ENCODE measurements around the gene ZNF263. TPM values are rescaled to one million over a fixed set of nuclear protein-coding genes. Genes with fewer than 3 reads are reported as not detected.

ZNF263 gene
- total and polyA plus RNA-seq, 2 of the 13 experiments (the other 11 are each of a cell fraction or from before 2014, with no cell fraction given), result 10.2 to 41.2 TPM

DNA sequence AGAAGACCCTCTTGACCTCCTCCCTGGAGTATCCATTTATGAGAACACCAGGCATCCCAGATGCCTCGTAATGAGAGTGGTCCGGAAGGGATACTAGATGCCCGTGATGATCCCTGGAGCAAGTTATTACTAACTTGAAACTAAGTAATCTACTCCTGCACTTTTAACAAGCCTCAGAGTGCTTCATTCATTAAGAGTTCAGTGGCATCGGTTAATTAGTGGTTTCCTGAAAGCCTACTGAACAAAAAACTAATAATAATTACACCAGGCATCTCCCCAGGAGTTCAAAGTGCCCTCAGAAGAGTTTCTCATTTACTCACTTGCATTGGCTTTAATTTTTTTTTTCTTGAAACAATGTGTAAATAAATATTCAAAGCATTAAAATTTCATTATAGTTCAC lies 44.2 kb downstream of the ZNF263 start (continued):
- TF ChIP-seq, protein P1, sequence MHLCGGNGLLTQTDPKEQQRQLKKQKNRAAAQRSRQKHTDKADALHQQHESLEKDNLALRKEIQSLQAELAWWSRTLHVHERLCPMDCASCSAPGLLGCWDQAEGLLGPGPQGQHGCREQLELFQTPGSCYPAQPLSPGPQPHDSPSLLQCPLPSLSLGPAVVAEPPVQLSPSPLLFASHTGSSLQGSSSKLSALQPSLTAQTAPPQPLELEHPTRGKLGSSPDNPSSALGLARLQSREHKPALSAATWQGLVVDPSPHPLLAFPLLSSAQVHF (CRISPR knock-in tag; IDR thresholded peaks at IDR 0.05), result no peak
- TF ChIP-seq ZNF274 (CRISPR knock-in tag; IDR thresholded peaks at IDR 0.05) (no peak), ZNF549 (CRISPR knock-in tag; IDR thresholded peaks at IDR 0.05) (no peak)

DNA sequence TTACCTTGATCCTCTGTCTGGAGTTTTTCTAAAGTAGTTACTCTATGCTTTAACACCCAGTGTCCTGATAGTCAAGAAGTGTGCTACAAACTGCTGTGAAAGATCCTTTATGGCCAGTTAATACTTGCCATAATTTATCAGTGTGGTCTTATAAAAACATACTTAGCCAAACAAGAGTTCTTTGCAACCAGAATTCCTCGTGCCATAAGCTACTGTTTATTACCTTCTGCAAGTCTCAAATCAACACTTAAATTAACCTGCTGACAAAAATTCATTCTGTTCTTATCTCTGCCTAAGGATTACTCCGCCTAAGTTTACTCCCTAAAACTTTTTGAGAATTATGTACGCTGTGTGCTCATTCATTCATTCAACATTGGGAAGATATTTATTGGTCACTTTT lies 44.8 kb downstream of the ZNF263 start:
- H3K4me1 ChIP-seq (ENCODE audit: insufficient read depth, low read length), result peaks cover 19% of the 10 kb centered on the region
- TF ChIP-seq, protein P2, sequence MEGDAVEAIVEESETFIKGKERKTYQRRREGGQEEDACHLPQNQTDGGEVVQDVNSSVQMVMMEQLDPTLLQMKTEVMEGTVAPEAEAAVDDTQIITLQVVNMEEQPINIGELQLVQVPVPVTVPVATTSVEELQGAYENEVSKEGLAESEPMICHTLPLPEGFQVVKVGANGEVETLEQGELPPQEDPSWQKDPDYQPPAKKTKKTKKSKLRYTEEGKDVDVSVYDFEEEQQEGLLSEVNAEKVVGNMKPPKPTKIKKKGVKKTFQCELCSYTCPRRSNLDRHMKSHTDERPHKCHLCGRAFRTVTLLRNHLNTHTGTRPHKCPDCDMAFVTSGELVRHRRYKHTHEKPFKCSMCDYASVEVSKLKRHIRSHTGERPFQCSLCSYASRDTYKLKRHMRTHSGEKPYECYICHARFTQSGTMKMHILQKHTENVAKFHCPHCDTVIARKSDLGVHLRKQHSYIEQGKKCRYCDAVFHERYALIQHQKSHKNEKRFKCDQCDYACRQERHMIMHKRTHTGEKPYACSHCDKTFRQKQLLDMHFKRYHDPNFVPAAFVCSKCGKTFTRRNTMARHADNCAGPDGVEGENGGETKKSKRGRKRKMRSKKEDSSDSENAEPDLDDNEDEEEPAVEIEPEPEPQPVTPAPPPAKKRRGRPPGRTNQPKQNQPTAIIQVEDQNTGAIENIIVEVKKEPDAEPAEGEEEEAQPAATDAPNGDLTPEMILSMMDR (CRISPR knock-in tag; IDR thresholded peaks at IDR 0.05), result no peak
- TF ChIP-seq MBD4 (IDR thresholded peaks at IDR 0.05; ENCODE audit: borderline replicate concordance, low read length), result no peak
- TF ChIP-seq ZNF3 (CRISPR knock-in tag; IDR thresholded peaks at IDR 0.05), result no peak
- TF ChIP-seq HOXA9 (CRISPR knock-in tag; IDR thresholded peaks at IDR 0.05; ENCODE audit: borderline replicate concordance), result no peak
- TF ChIP-seq WIZ (CRISPR knock-in tag; IDR thresholded peaks at IDR 0.05), result no peak
- TF ChIP-seq, protein P3, sequence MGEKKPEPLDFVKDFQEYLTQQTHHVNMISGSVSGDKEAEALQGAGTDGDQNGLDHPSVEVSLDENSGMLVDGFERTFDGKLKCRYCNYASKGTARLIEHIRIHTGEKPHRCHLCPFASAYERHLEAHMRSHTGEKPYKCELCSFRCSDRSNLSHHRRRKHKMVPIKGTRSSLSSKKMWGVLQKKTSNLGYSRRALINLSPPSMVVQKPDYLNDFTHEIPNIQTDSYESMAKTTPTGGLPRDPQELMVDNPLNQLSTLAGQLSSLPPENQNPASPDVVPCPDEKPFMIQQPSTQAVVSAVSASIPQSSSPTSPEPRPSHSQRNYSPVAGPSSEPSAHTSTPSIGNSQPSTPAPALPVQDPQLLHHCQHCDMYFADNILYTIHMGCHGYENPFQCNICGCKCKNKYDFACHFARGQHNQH (CRISPR knock-in tag; IDR thresholded peaks at IDR 0.05), result no peak
- TF ChIP-seq, protein P4, sequence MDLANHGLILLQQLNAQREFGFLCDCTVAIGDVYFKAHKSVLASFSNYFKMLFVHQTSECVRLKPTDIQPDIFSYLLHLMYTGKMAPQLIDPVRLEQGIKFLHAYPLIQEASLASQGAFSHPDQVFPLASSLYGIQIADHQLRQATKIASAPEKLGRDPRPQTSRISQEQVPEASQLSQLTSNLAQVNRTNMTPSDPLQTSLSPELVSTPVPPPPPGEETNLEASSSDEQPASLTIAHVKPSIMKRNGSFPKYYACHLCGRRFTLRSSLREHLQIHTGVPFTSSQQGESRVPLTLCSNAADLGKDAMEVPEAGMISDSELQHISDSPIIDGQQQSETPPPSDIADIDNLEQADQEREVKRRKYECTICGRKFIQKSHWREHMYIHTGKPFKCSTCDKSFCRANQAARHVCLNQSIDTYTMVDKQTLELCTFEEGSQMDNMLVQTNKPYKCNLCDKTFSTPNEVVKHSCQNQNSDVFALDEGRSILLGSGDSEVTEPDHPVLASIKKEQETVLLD (CRISPR knock-in tag; IDR thresholded peaks at IDR 0.05; ENCODE audit: low read depth), result no peak
- TF ChIP-seq ISL2 (CRISPR knock-in tag; IDR thresholded peaks at IDR 0.05), result no peak
- no peak for TF ChIP-seq ZNF24 (IDR thresholded peaks at IDR 0.05)
- TF ChIP-seq AHR (CRISPR knock-in tag; IDR thresholded peaks at IDR 0.05), result no peak
- no peak for TF ChIP-seq SKI (IDR thresholded peaks at IDR 0.05; ENCODE audit: partially characterized antibody)
- TF ChIP-seq, protein P5, sequence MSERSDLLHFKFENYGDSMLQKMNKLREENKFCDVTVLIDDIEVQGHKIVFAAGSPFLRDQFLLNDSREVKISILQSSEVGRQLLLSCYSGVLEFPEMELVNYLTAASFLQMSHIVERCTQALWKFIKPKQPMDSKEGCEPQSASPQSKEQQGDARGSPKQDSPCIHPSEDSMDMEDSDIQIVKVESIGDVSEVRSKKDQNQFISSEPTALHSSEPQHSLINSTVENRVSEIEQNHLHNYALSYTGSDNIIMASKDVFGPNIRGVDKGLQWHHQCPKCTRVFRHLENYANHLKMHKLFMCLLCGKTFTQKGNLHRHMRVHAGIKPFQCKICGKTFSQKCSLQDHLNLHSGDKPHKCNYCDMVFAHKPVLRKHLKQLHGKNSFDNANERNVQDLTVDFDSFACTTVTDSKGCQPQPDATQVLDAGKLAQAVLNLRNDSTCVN (CRISPR knock-in tag; IDR thresholded peaks at IDR 0.05; ENCODE audit: borderline replicate concordance), result no peak
- no peak for TF ChIP-seq AGO2 (optimal IDR thresholded peaks at IDR 0.05; ENCODE audit: low read depth, low read length)
- no peak for TF ChIP-seq CBX5 (CRISPR knock-in tag; IDR thresholded peaks at IDR 0.05; ENCODE audit: borderline replicate concordance)
- TF ChIP-seq RFX1 (IDR thresholded peaks at IDR 0.05), result no peak
- in situ Hi-C loops (cut with HindIII; ENCODE audit: extremely low pct_ligation_motif_present, low pct_unique_long_range_greater_than_20kb), result no loop called here
- no peaks in the 10 kb centered on the region for H3K27me3 ChIP-seq (ENCODE audit: control insufficient read depth in 1 of 2, insufficient read depth in 2 of 2, low read length in 2 of 2)
- H4K20me1 ChIP-seq (ENCODE audit: insufficient read depth, low read length), result no peaks in the 10 kb centered on the region
- H3K9ac ChIP-seq (ENCODE audit: insufficient read depth, low read depth, low read length), result no peak overlapping the region
- intact Hi-C loops (cut with micrococcal nuclease; ENCODE audit: unreplicated experiment), result no loop called here
- no peak overlapping the region for H3K4me2 ChIP-seq (ENCODE audit: low read depth, low read length)
- no peaks in the 10 kb centered on the region for H3K9me3 ChIP-seq (ENCODE audit: low read length)
- POLR2A ChIA-PET, result no interaction called here
- CTCF ChIA-PET (ENCODE audit: low intra/inter-chr PET ratio, low total read pairs), result no interaction called here
- no peak overlapping the region for H3K4me3 ChIP-seq (replicated peaks in 1 of 3; ENCODE audit: insufficient read depth in 1 of 3, low read depth in 2 of 3, low read length in 3 of 3)
- no peak overlapping the region for H2AFZ ChIP-seq (ENCODE audit: low read length)
- DNase-seq (ENCODE audit: low spot score) (no peak), FAIRE-seq (no peak), ATAC-seq (no peak)
- H3K36me3 ChIP-seq (replicated peaks in 1 of 2; ENCODE audit: control insufficient read depth in 1 of 2, insufficient read depth in 2 of 2, low read length in 2 of 2), result no peaks in the 10 kb centered on the region
- no peak overlapping the region for H3K27ac ChIP-seq (ENCODE audit: extremely low read length, insufficient read depth, low read length)
- H3K79me2 ChIP-seq (ENCODE audit: insufficient read depth, low read length), result no peaks in the 10 kb centered on the region
- WGBS (ENCODE audit: low lambda C conversion rate), result 46% methylated on average over 3 of the region's 3 CpGs
- no TSS peak for BruUV-seq (replicated peaks)

Measured in HepG2 (cell line).